H9 (cell line): ENCODE data around the gene CPLX4. TPM values are rescaled to one million over a fixed set of nuclear protein-coding genes. Genes with fewer than 3 reads are reported as not detected.
A peak's percentile ranks its signal among the peaks of the same experiment; 100 is the strongest.

Experiments
- DNase-seq: peaks from one replicate; pipeline ENCODE4 v3.0.0-alpha.2; 2017
- H2AFZ ChIP-seq: one replicate; pipeline ENCODE4 v1.6.1; 2013; ENCODE audit warnings: mild to moderate bottlenecking, low read length, control low read depth, moderate library complexity
- H2AK5ac ChIP-seq: 2 replicates; pipeline ENCODE4 v1.6.1; 2013; ENCODE audit warnings: low read length, control low read depth, mixed read lengths; ENCODE audit not compliant: insufficient read length
- H2BK120ac ChIP-seq: one replicate; pipeline ENCODE4 v1.6.1; 2013; ENCODE audit warnings: low read depth, mild to moderate bottlenecking, low read length, control low read depth, inconsistent platforms; ENCODE audit not compliant: poor library complexity, severe bottlenecking
- H2BK12ac ChIP-seq: 2 replicates; pipeline ENCODE4 v1.6.1; 2013; ENCODE audit warnings: low read length, control low read depth, mixed read lengths, low read depth; ENCODE audit not compliant: insufficient read length
- H2BK15ac ChIP-seq: 2 replicates; pipeline ENCODE4 v1.6.1; 2013; ENCODE audit warnings: low read depth, low read length, control low read depth
- H2BK20ac ChIP-seq: one replicate; pipeline ENCODE4 v1.6.1; 2013; ENCODE audit warnings: low read depth, mild to moderate bottlenecking, low read length, control low read depth, inconsistent platforms; ENCODE audit not compliant: poor library complexity, severe bottlenecking
- H2BK5ac ChIP-seq: 2 replicates; pipeline ENCODE4 v1.6.1; 2013; ENCODE audit warnings: low read length, control low read depth, mixed read lengths; ENCODE audit not compliant: insufficient read length
- H3K14ac ChIP-seq: 2 replicates; pipeline ENCODE4 v1.6.1; 2013; ENCODE audit warnings: low read length, control low read depth; ENCODE audit not compliant: insufficient read depth
- H3K18ac ChIP-seq: 2 replicates; pipeline ENCODE4 v1.6.1; 2013; ENCODE audit warnings: low read depth, mild to moderate bottlenecking, mixed read lengths, low read length, control low read depth; ENCODE audit not compliant: insufficient read length
- H3K23ac ChIP-seq: 2 replicates; pipeline ENCODE4 v1.6.1; 2013; ENCODE audit warnings: low read length, control low read depth, mixed read lengths, low read depth; ENCODE audit not compliant: insufficient read length
- H3K23me2 ChIP-seq: 2 replicates; pipeline ENCODE4 v1.6.1; 2013; ENCODE audit warnings: low read depth, mild to moderate bottlenecking, mixed read lengths, low read length, control low read depth; ENCODE audit not compliant: insufficient read length, poor library complexity, severe bottlenecking
- H3K27ac ChIP-seq: 2 replicates; pipeline ENCODE4 v1.5.1; 2013; ENCODE audit warnings: low read length, control low read depth, mixed read lengths, low read depth; ENCODE audit not compliant: insufficient read length
- H3K27me3 ChIP-seq: 2 replicates; pipeline ENCODE4 v1.6.1; 2013; ENCODE audit warnings: low read length, control low read depth, inconsistent platforms; ENCODE audit not compliant: insufficient read depth
- H3K4ac ChIP-seq: 2 replicates; pipeline ENCODE4 v1.6.1; 2013; ENCODE audit warnings: low read depth, mild to moderate bottlenecking, control low read depth, inconsistent platforms, low read length, moderate library complexity
- H3K4me1 ChIP-seq: 2 replicates; pipeline ENCODE4 v1.6.1; 2013; ENCODE audit warnings: low read length, control low read depth, inconsistent platforms; ENCODE audit not compliant: insufficient read depth
- H3K4me2 ChIP-seq: 2 replicates; pipeline ENCODE4 v1.6.1; 2013; ENCODE audit warnings: low read length, control low read depth, mixed read lengths; ENCODE audit not compliant: insufficient read length, insufficient read depth
- H3K56ac ChIP-seq: 2 replicates; pipeline ENCODE4 v1.6.1; 2013; ENCODE audit warnings: low read depth, mild to moderate bottlenecking, mixed read lengths, low read length, control low read depth; ENCODE audit not compliant: insufficient read length
- H3K79me1 ChIP-seq: 2 replicates; pipeline ENCODE4 v1.6.1; 2013; ENCODE audit warnings: low read depth, mild to moderate bottlenecking, moderate library complexity, low read length, control low read depth, inconsistent platforms; ENCODE audit not compliant: insufficient read depth, poor library complexity, severe bottlenecking
- H3K79me2 ChIP-seq: 2 replicates; pipeline ENCODE4 v1.6.1; 2013; ENCODE audit warnings: low read length, control low read depth, inconsistent platforms; ENCODE audit not compliant: insufficient read depth
- H3K9ac ChIP-seq: 2 replicates; pipeline ENCODE4 v1.6.1; 2013; ENCODE audit warnings: low read length, control low read depth, mixed read lengths; ENCODE audit not compliant: insufficient read length; ENCODE audit errors: extremely low read depth
- H3K9me3 ChIP-seq: one replicate; pipeline ENCODE4 v1.6.1; 2013; ENCODE audit warnings: low read depth, low read length, inconsistent platforms; ENCODE audit not compliant: control insufficient read depth
- H3T11ph ChIP-seq: one replicate; pipeline ENCODE4 v1.6.1; 2013; ENCODE audit warnings: mild to moderate bottlenecking, low read length, control low read depth, inconsistent platforms
- H4K20me1 ChIP-seq: one replicate; pipeline ENCODE4 v1.6.1; 2013; ENCODE audit not compliant: control insufficient read depth, insufficient read length, insufficient read depth
- H4K5ac ChIP-seq: 2 replicates; pipeline ENCODE4 v1.6.1; 2013; ENCODE audit warnings: low read depth, mild to moderate bottlenecking, mixed read lengths, low read length, control low read depth; ENCODE audit not compliant: insufficient read length
- H4K8ac ChIP-seq: replicated peaks from 2 replicates; pipeline ENCODE4 v1.6.1; 2013; ENCODE audit warnings: low read length, control low read depth, mixed read lengths, low read depth; ENCODE audit not compliant: insufficient read length
- H4K91ac ChIP-seq: 2 replicates; pipeline ENCODE4 v1.6.1; 2013; ENCODE audit warnings: low read depth, mild to moderate bottlenecking, moderate library complexity, mixed read lengths, low read length, control low read depth; ENCODE audit not compliant: insufficient read length
- H3K27ac Mint-ChIP-seq, 3 experiments: 2 replicates in 2 of 3; 3 replicates in 1 of 3; pipeline ENCODE4 v1.8.0; 2020 to 2021; ENCODE audit warnings: mixed read lengths in 3 of 3, mild to moderate bottlenecking in 1 of 3, moderate library complexity in 1 of 3
- H3K27me3 Mint-ChIP-seq: 2 replicates; pipeline ENCODE4 v1.8.0; 2021; ENCODE audit warnings: low read depth, mild to moderate bottlenecking, moderate library complexity, mixed read lengths
- H3K36me3 Mint-ChIP-seq, 3 experiments: 2 replicates in 2 of 3; 3 replicates in 1 of 3; pipeline ENCODE4 v1.8.0; 2020 to 2021; ENCODE audit warnings: low read depth in 3 of 3, mixed read lengths in 3 of 3; ENCODE audit not compliant: insufficient read depth in 1 of 3
- H3K4me1 Mint-ChIP-seq, 2 experiments: 2 replicates each; pipeline ENCODE4 v1.8.0; 2020; ENCODE audit warnings: mixed read lengths in 2 of 2
- H3K4me3 Mint-ChIP-seq, 2 experiments: 2 replicates in 1 of 2; 3 replicates in 1 of 2; pipeline ENCODE4 v1.8.0; 2020 to 2021; ENCODE audit warnings: mild to moderate bottlenecking in 2 of 2, mixed read lengths in 2 of 2, moderate library complexity in 1 of 2
- H3K9me3 Mint-ChIP-seq, 2 experiments: 2 replicates in 1 of 2; 3 replicates in 1 of 2; pipeline ENCODE4 v1.8.0; 2020; ENCODE audit warnings: mild to moderate bottlenecking in 2 of 2, mixed read lengths in 2 of 2, moderate library complexity in 1 of 2
- WGBS: extraction: QIAGEN DNeasy Blood & Tissue Kit; methylation state at CpG from one replicate; pipeline ENCODE4 v1.1.7; 2013; ENCODE audit warnings: missing lambda C conversion rate, low lambda C conversion rate, mixed read lengths; ENCODE audit not compliant: insufficient read length; ENCODE audit errors: extremely low coverage; 5-methylcytosine and 5-hydroxymethylcytosine counted together
- total RNA-seq: library from RNA; stranded (reverse); gene quantifications from 2 replicates; pipeline ENCODE4 v1.2.1, GENCODE V29; 2021
- TF ChIP-seq, protein P1 (sequence below): fragments of 200-600 bp; sonication (generic); conservative IDR thresholded peaks from 3 replicates; pipeline ENCODE4 v1.8.0; 2021; ENCODE audit warnings: antibody characterized with exemption, mild to moderate bottlenecking

Gene CPLX4
- total RNA-seq, 1 experiment from 2014 or later: not detected

DNA sequence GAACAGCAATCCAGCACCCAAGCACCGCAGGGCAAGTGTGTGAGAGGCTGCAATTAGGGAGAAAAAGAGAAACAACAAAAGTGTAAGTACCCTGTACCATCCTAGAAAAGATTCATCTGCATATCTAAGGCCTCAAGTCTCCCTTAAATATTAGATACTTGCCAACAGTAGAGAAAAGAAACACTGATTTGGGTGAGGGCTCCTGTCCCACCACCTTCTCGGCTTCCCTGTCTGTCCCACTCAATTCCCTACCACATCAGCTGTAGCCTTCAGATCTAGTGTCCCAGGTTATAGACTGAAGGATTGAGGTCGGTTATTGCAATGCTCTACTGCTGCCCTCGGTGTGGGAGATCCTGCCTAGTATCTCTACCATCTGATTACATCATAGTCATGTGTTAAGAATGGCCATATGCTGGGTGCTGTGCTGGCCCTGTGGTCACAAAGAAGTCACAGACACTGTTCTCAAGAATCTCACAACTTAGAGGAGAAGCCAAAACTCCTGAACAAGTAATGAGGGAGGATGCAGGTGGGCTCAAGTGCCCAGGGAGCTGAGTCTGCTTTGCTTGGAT lies 47.7 kb downstream of the CPLX4 start:
- peaks cover 18% of the 10 kb centered on the region for H3K23me2 ChIP-seq
- H2BK15ac ChIP-seq: no peak overlapping the region
- H3K4me3 Mint-ChIP-seq: 0 out of 5 replicates have a peak overlapping the region, but pooled peaks of 1 of the 2 experiments have one; percentile 0
- no peak overlapping the region for H4K5ac ChIP-seq
- no peak overlapping the region for H3K27ac Mint-ChIP-seq
- H3K23ac ChIP-seq: no peak overlapping the region
- no peaks in the 10 kb centered on the region; a peak in 1 of 7 replicates for H3K36me3 Mint-ChIP-seq
- no peak overlapping the region for H2AFZ ChIP-seq
- H4K91ac ChIP-seq: no peak overlapping the region
- H4K8ac ChIP-seq: no peak overlapping the region
- H3K4me2 ChIP-seq: no peak overlapping the region
- peaks cover 97% of the 10 kb centered on the region for H3K27me3 Mint-ChIP-seq
- H3K56ac ChIP-seq: no peak overlapping the region
- H2BK5ac ChIP-seq: no peak overlapping the region
- DNase-seq: no peak
- no peak overlapping the region for H2BK12ac ChIP-seq
- H3K4ac ChIP-seq: no peak overlapping the region
- WGBS: no CpG with 5 or more reads among the region's 4 CpGs
- no peaks in the 10 kb centered on the region for H3K79me2 ChIP-seq
- TF ChIP-seq, protein P1, sequence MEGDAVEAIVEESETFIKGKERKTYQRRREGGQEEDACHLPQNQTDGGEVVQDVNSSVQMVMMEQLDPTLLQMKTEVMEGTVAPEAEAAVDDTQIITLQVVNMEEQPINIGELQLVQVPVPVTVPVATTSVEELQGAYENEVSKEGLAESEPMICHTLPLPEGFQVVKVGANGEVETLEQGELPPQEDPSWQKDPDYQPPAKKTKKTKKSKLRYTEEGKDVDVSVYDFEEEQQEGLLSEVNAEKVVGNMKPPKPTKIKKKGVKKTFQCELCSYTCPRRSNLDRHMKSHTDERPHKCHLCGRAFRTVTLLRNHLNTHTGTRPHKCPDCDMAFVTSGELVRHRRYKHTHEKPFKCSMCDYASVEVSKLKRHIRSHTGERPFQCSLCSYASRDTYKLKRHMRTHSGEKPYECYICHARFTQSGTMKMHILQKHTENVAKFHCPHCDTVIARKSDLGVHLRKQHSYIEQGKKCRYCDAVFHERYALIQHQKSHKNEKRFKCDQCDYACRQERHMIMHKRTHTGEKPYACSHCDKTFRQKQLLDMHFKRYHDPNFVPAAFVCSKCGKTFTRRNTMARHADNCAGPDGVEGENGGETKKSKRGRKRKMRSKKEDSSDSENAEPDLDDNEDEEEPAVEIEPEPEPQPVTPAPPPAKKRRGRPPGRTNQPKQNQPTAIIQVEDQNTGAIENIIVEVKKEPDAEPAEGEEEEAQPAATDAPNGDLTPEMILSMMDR: no peak
- no peaks in the 10 kb centered on the region for H3K79me1 ChIP-seq
- H3K27me3 ChIP-seq: peaks cover 84% of the 10 kb centered on the region
- H3T11ph ChIP-seq: no peak overlapping the region
- no peaks in the 10 kb centered on the region for H4K20me1 ChIP-seq
- 0 out of 2 replicates have a peak, but pooled peaks cover 2% of the 10 kb centered on the region for H3K4me1 ChIP-seq
- H3K4me1 Mint-ChIP-seq: peaks cover 36 to 44% of the 10 kb centered on the region in 2 experiments
- no peak overlapping the region for H3K27ac ChIP-seq
- H2BK20ac ChIP-seq: no peak overlapping the region
- no peaks in the 10 kb centered on the region for H3K9me3 ChIP-seq
- H3K9me3 Mint-ChIP-seq: peaks cover 0 to 5% of the 10 kb centered on the region in 2 experiments; a peak in 2 of 5 replicates
- H3K14ac ChIP-seq: no peak overlapping the region
- H2AK5ac ChIP-seq: no peak overlapping the region
- H2BK120ac ChIP-seq: no peak overlapping the region
- H3K18ac ChIP-seq: no peak overlapping the region
- H3K9ac ChIP-seq: no peak overlapping the region
